Measurements from ENCODE around the gene SORBS2. TPM values are rescaled to one million over a fixed set of nuclear protein-coding genes. Genes with fewer than 3 reads are reported as not detected.

SORBS2 gene
- total RNA-seq, 4 donors from 2014 or later = 92.7 to 234 (median 122) TPM

GRCh38 chr4:185681604-185682003 lies 130.4 kb downstream of the SORBS2 start:
- in situ Hi-C loops (cut with MboI; ENCODE audit: low pct_ligation_motif_present in 1 of 4, low pct_unique_long_range_greater_than_20kb in 1 of 4, low sequenced_read_pairs in 3 of 4) (no loop called here), intact Hi-C loops (cut with DNase I; ENCODE audit: low total_unique reads) (no loop called here)
- Histone ChIP-seq H3K27ac (no peak overlapping the region), H3K9me3 (no peaks in the 10 kb centered on the region), H3K27me3 (no peaks in the 10 kb centered on the region), H3K36me3 (peaks cover 0 to 6% (median 0%) of the 10 kb centered on the region in 4 donors), H3K4me1 (no peaks in the 10 kb centered on the region), H3K4me3 (no peak overlapping the region)
- TF ChIP-seq CTCF (IDR thresholded peaks at IDR 0.05) = no peak
- TF ChIP-seq POLR2AphosphoS5 (IDR thresholded peaks at IDR 0.05) = no peak
- TF ChIP-seq POLR2A (IDR thresholded peaks at IDR 0.05) = no peak
- TF ChIP-seq EP300 (IDR thresholded peaks at IDR 0.05; ENCODE audit: low read depth) = no peak
- DNase-seq = no peak
- WGBS, 2 donors (ENCODE audit: low coverage in 1 of 2) = 80 to 86% methylated on average over 4 to 6 of the region's 6 CpGs

- H3K4me3 ChIP-seq = no peak overlapping the region
- H3K27me3 ChIP-seq = no peaks in the 10 kb centered on the region
- peaks cover 0 to 6% (median 0%) of the 10 kb centered on the region in 4 donors for H3K36me3 ChIP-seq
- H3K9me3 ChIP-seq = no peaks in the 10 kb centered on the region
- H3K4me1 ChIP-seq = no peaks in the 10 kb centered on the region
- 91 to 100% methylated on average over 4 to 7 of the region's 7 CpGs for WGBS, 2 donors (ENCODE audit: low coverage in 1 of 2)
- in situ Hi-C loops (cut with MboI; ENCODE audit: low pct_ligation_motif_present in 1 of 4, low pct_unique_long_range_greater_than_20kb in 1 of 4, low sequenced_read_pairs in 3 of 4) = no loop called here
- intact Hi-C loops (cut with DNase I; ENCODE audit: low total_unique reads) = no loop called here
- no peak overlapping the region for H3K27ac ChIP-seq
- TF ChIP-seq CTCF (IDR thresholded peaks at IDR 0.05) (no peak), POLR2A (IDR thresholded peaks at IDR 0.05) (no peak), POLR2AphosphoS5 (IDR thresholded peaks at IDR 0.05) (no peak), EP300 (IDR thresholded peaks at IDR 0.05; ENCODE audit: low read depth) (no peak)
- DNase-seq = no peak
Measured at GRCh38 chr4:185680617-185681016, 131.4 kb downstream of the SORBS2 start.

GRCh38 chr4:185679523-185679922 lies 132.5 kb downstream of the SORBS2 start:
- H3K4me3 ChIP-seq = no peak overlapping the region
- TF ChIP-seq POLR2A (IDR thresholded peaks at IDR 0.05) (no peak), CTCF (IDR thresholded peaks at IDR 0.05) (no peak), EP300 (IDR thresholded peaks at IDR 0.05; ENCODE audit: low read depth) (no peak), POLR2AphosphoS5 (IDR thresholded peaks at IDR 0.05) (no peak)
- H3K27me3 ChIP-seq = no peaks in the 10 kb centered on the region
- H3K36me3 ChIP-seq = peaks cover 0 to 6% (median 0%) of the 10 kb centered on the region in 4 donors
- no peaks in the 10 kb centered on the region for H3K9me3 ChIP-seq
- WGBS, 2 donors (ENCODE audit: low coverage in 1 of 2) = 82 to 91% methylated on average over 3 of the region's 3 CpGs
- in situ Hi-C loops (cut with MboI; ENCODE audit: low pct_ligation_motif_present in 1 of 4, low pct_unique_long_range_greater_than_20kb in 1 of 4, low sequenced_read_pairs in 3 of 4) = no loop called here
- no peak overlapping the region for H3K27ac ChIP-seq
- DNase-seq = no peak
- intact Hi-C loops (cut with DNase I; ENCODE audit: low total_unique reads) = no loop called here
- H3K4me1 ChIP-seq = no peaks in the 10 kb centered on the region

- Histone ChIP-seq H3K36me3 (peaks cover 0 to 6% (median 0%) of the 10 kb centered on the region in 4 donors), H3K9me3 (no peaks in the 10 kb centered on the region), H3K27ac (no peak overlapping the region), H3K4me3 (no peak overlapping the region), H3K4me1 (no peaks in the 10 kb centered on the region), H3K27me3 (no peaks in the 10 kb centered on the region)
- 75 to 82% methylated on average over 1 of the region's 1 CpG for WGBS, 2 donors (ENCODE audit: low coverage in 1 of 2)
- no peak for DNase-seq
- intact Hi-C loops (cut with DNase I; ENCODE audit: low total_unique reads) = no loop called here
- TF ChIP-seq POLR2AphosphoS5 (IDR thresholded peaks at IDR 0.05) (no peak), POLR2A (IDR thresholded peaks at IDR 0.05) (no peak), CTCF (IDR thresholded peaks at IDR 0.05) (no peak), EP300 (IDR thresholded peaks at IDR 0.05; ENCODE audit: low read depth) (no peak)
- in situ Hi-C loops (cut with MboI; ENCODE audit: low pct_ligation_motif_present in 1 of 4, low pct_unique_long_range_greater_than_20kb in 1 of 4, low sequenced_read_pairs in 3 of 4) = no loop called here
Measured at GRCh38 chr4:185677637-185678314, 134.2 kb downstream of the SORBS2 start.

All from transverse colon (tissue), 4 donors.